Right ventricle myocardium superior (tissue), 1 donor: ENCODE data around the gene ANTXR1. TPM values are rescaled to one million over a fixed set of nuclear protein-coding genes. Genes with fewer than 3 reads are reported as not detected.

ENCODE experiments used
- ATAC-seq: fragments of 200-7000 bp; cut with Tn5 transposase; one replicate; pipeline ENCODE4 v1.9.1; 2020; ENCODE audit warnings: mild to moderate bottlenecking; ENCODE audit not compliant: poor library complexity
- DNase-seq: peaks from one replicate; pipeline ENCODE4 v3.0.0-alpha.2; 2020
- intact Hi-C: fragments of 100-400 bp; cut with DNase I; formaldehyde crosslinking; loops from one replicate; pipeline ENCODE4 v1.11.2; 2022
- total RNA-seq: library from RNA; stranded (reverse); fragmentation: NEBNext Ultra II Directional; extraction: Animal tissue kit (Norgen Biotek cat#: 25700); gene quantifications from one replicate; pipeline ENCODE4 v1.2.1, GENCODE V29; 2021
- donor health status: DM: no; HTN: yes; CAD: no; lungs with severe emphysema.

ANTXR1 gene
- total RNA-seq, 1 donor from 2014 or later = 31.2 TPM

DNA sequence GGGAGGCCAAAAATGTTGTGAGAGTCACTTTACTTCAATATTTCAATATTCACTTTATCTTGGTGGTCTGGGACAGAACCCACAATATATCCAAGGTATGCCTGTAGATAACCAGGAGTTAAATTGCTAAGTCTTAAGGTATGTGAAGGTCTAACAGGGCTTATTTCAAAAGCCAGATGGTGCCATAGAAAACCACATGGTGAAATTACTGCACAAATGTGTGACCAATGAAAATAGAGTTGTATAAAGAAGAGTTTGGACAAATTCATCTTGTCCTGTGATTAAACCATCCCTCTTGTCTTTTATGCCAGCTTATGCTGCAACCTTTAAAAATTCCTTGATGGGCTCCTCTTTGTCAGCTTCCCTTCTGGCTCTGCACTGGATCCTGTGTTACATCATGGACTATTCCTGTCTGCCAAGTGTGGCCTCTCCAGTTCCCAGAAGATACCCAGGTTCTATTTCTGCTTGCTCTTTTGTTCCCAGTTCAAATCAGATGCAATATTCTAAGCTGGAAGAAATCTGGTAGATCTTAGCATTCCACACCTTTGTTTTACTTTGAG, 46.8 kb downstream of the ANTXR1 start:
- ATAC-seq = peak; percentile 86
- intact Hi-C loops = no loop called here
- no peak for DNase-seq

DNA sequence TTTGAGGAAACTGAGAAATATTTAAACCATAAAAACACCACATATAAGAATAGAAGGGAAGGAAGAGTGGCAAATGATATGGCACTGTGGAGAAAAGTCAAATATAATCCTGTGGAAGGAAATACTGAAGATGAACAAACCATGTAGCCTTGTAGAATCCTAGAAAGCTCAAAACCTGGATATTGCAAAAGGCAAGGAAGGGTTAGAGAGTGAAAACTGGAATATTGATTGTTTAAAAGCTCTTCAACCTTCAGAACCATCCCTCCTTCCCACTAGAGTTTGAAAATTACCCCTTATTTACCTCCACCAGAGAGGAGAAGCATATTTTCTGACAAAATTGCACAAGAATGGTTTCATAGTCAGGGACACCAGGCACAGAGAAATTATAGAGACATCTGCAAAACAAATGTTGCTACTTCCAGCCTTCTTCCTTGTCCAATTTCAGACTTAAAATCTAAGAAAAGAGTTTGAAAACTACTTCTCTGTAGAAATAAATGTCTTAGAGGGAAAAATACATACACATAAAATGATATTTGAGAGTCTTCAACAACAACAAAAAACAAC, 48.0 kb downstream of the ANTXR1 start:
- ATAC-seq = no peak
- intact Hi-C loops = no loop called here

DNA sequence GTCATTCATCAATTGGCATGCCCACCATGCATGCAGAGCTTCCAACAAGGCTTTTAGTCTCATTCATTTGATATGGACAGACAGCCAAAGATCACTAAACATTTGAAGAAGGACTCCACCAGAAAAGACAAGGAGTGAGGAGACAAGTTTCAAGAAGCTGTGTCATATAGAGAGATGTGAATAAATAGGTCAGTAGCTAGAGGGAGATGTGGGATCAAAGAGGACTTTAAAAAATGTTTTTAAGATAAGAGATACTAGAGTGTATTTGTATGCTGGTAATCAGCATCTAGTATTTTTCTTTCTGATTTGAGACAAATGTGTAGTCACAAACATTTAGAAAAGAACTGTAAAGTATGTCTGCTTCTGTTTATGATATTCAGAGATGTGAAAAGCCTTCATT, 48.5 kb downstream of the ANTXR1 start:
- intact Hi-C loops = no loop called here
- DNase-seq (no peak), ATAC-seq (no peak)

More for the DNA sequence above, 48.0 kb downstream of the ANTXR1 start:
- no peak for DNase-seq

DNA sequence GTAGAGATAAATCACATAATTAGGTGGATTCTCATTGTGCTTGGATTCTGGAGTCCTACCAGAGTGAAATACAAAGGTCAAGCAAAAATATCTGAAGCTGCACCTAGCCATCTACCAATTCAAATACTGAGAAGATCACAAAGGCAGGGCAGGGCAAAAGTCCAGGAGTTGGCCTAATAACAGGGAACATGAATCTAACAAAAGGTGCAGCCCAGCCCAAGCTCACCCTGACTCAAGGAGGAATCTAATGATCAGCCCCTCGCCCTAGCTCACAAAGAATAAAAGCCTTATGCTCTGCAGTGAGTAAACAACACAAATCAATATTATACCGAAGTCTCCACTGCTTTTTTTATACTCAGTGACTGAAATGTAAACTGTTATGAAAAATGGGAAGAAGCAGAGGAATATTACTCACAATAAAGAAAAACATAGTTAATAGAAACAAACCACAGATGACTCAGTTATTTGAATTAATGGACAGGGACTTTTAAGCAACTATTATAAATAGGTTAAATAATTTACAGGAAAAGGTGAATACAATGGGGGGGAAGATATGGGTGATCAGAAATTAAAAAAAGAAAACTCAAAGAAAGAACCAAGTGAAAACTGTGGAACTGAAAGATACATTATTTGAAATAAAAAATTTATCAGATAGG, 49.5 kb downstream of the ANTXR1 start:
- intact Hi-C loops = no loop called here
- ATAC-seq = no peak
- DNase-seq = no peak

DNA sequence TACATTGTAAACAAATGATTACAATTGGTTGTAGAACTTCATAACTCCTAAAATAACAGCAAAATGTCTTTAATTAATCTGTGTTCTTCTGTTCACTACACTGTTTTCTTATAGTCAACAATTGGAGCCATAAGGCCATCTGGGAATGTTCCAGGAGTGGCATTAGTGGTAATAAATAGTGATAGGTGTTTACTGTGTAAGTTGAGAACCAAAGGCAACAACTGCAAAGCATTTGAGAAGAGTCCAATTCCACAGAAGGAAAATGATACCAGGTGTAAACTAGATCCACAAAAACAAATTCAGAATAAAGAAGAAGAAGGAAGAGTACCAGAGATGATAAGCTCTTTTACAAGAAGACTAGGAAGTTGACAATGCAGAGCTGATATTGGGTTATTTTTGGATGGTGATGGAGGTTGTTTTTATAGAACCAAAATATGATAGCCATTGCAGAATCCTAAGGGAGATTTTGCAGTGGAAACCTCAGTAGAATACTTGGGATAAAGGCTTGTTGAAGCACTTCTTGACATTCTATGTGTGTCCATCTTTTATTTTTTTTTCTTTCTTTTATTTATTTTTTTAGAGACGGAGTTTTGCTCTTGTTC, 52.9 kb downstream of the ANTXR1 start:
- ATAC-seq (no peak), DNase-seq (no peak)
- intact Hi-C loops = no loop called here

DNA sequence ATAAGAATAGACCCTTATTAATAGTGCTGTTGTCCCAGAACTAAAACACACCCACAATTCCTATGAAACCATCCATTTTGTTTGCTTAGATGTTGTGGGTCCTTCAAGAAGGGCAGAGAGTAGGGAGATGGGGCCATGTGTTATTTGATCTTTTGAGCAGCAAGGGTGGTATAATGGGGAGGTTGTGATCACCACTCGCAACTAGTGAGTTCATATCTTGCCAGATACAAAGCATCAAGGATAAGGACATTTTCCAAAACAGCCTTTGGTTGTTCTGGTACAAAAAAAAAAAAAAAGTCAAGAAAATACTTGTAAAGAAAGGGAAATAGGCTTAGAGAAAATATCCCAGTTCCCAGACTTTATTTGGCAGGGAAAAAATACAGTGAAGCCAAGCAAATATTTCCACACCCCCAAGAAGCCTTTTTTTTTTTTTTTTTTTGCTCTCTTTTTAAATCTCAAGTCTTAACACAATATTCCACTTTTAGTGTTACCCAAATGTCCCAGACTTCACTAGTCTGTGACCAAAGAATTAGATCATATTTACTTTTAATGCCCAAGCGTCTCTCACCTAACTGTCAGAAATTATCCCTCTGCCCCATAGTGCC, 54.1 kb downstream of the ANTXR1 start:
- DNase-seq = no peak
- peak; percentile 64 for ATAC-seq
- intact Hi-C loops = no loop called here

DNA sequence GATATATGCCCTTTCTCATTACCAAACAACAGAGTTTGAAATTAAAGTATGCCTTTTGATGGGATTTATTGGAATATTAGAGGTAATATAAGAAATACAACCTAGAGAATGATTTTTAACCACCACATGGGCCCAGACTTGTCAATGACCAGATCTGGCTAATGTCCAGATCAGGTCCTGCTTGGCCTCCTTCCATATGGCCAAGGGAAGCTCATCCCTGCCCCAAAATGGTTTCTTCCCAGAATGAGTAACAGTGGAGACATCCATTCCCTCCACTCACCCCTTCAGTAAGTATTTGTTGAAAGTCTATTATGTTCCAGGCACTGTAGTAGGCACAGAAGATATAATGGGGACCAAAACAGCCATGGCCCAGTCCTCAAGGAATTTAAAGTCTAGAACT, 54.9 kb downstream of the ANTXR1 start:
- ATAC-seq (no peak), DNase-seq (no peak)
- intact Hi-C loops = no loop called here

DNA sequence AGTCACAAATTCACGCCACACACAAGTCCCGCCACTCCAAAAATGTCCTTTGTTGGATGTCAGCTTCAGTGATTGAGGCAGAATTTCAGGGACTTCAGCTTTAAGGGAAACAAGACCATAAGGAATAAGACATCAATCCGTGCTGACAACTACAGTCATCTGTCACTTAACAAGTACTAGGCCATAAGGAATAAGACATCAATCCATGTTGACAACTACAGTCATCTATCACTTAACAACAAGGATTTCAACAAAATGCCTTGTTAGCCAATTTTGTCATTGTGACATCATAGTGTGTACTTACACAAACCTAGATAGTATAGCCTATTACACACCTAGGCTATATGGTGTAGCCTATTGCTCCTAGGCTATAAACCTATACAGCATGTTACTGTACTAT, 58.0 kb downstream of the ANTXR1 start:
- DNase-seq = no peak

DNA sequence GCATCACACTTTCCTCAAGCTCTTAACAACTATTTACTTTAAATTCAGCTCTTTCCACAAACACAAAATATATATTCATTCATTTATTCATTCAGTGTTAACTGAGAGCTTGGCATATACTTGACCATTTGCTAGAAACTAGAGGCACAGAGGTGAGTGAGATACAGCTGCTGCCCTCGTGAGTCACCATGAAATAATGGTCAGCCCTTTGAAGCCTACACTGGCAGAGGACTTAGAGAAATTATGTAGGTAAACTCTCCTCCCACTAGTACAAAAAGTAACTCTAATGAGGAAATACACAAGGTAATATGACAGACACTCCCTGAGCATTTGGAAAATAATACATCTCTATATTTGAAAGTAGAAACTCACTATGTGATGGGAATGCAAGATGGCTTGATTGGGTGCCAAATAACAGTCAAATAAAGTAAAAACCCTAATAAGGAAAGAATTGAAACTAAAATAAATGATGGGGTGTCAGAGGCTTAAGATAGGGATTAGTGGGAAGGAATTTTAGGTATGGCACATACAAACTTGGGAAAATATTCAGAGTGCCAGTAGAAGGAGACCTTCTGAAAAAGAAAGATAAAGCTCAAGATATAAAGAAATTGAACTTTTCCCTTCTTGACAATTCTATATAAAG, 61.1 kb downstream of the ANTXR1 start:
- intact Hi-C loops = no loop called here
- ATAC-seq = no peak
- no peak for DNase-seq

More for the DNA sequence above, 58.0 kb downstream of the ANTXR1 start:
- intact Hi-C loops = no loop called here
- ATAC-seq = no peak

DNA sequence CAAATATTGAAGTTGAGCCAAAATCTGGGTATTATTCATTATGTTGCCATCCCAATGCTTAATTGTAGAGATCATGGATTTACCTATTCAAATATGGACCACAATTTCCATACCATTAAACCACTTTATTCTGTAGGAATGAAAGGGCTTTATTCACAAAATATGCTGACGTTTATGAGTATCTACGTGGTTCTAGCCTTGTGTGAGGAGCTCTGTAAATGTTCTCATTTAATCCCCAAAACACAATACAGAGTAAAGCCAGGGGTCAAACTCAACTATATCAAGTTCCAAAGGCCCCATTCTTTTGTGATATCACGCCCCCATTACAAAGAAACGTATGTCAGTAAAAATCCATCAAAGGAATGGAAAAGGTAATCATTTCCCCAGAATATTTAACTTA, 61.9 kb downstream of the ANTXR1 start:
- no peak for ATAC-seq
- no peak for DNase-seq
- intact Hi-C loops = no loop called here

DNA sequence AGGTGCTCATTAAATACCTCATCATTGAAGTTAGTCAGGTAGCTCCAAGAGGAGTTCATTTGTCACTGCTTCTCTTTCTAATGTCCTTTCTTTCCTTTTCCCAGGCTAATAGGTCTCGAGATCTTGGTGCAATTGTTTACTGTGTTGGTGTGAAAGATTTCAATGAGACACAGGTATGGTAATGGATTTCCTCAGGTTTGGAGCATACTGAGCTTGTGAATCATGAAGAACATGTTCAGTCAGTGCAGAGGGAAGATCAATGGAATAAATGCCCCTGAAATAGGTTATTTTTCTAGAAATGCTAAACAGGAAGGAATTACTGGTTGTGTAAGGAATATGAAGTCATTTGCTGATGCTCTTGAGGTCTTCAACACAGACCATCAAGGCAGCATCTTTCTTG, 62.5 kb downstream of the ANTXR1 start:
- ATAC-seq (no peak), DNase-seq (no peak)
- intact Hi-C loops = no loop called here

DNA sequence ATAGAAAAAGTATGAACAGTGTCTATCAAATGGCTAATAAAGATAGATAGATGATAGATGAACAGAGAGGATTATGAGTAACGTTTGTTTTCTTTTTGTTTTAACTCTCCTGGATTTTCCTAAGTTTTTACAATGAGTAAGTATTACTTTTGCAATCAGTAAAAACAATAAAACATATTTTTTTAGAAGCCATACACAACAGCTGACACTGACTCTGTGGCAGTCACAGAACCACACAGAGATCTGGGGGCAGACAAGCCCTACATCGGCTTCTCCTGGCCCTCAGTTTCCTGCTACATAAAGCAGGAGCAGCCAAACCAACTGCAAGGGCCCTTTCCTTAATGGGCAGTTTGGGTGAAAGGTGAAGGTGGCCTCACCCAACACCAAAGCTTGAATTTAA, 63.6 kb downstream of the ANTXR1 start:
- DNase-seq (no peak), ATAC-seq (no peak)
- intact Hi-C loops = no loop called here

DNA sequence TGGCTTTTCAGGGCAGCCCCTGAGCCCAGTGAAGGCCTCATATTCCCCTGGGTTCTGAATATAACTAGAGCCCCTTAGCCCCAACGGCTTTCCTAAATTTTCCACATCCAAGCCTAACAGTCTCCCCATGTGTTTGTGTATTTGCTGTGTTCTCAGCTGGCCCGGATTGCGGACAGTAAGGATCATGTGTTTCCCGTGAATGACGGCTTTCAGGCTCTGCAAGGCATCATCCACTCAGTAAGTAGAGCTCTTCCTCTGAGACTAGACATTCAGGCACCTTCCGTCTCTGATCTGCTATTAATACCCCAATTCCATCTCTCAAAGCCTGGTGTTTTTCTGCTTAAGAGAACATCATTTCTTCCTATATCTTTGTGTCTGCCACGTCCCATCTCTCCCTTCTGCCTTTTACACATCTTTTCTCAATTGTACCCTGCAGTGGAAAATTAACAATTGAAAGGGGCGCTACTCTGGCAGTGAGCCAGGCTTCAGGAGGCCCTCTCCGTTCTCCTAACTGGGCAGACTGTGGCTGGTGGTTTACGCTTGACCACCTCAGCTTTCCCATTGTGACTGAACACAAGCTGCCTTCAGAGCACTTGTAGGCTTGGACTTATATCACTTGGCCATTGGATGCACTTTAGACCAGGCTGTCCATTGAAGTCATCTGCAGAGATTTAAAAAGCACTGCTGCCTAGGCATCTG, 64.4 kb downstream of the ANTXR1 start:
- ATAC-seq = peak; percentile 29
- no peak for DNase-seq
- intact Hi-C loops = no loop called here

DNA sequence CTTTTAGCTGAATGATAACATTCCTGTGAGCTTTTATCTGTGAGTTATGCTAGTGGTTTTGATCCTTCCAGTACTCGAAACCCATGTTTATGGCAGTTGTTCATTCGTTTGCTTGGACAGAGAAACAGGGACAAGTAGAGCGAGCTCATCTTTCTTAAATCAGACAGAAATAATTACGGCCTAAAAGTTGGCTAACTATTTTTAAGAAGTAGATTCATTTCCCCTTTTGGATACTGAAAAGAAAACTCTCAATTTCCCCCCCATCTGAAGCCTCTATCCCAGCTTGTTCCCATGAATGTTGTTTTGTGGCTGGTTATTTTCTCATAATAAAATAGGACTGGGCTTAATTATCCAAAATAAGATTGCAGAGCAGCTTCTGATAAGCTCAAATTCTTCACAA, 67.1 kb downstream of the ANTXR1 start:
- intact Hi-C loops = no loop called here
- ATAC-seq = no peak

DNA sequence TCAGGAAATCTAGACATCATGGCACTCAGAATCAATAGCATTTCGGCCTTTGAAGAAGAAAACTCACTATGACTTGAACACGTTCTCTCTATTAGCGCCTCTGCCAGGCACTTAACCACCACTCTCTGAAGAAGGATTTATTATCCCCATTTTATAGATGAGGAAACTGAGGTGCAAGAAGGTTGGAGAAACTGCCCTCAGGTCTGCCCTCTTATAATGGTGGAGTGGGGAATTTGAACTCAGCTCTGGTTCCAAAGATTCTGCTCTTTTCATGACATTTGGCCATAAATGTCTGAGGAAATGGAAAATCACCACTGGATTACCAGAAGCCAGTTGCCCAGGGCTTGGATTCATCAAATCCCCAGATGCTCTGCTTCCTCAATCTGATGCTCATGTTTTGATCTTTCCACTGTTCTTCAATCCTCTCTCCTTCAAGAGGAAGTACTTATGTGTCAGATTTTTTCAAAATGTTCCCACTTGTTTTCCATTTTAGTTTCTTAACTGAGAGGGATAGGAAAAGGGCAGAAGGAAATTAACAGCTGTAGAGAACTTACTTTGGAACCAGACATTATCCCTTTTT, 68.1 kb downstream of the ANTXR1 start:
- intact Hi-C loops = no loop called here
- ATAC-seq = peak; percentile 38
- no peak for DNase-seq

More for the DNA sequence above, 67.1 kb downstream of the ANTXR1 start:
- no peak for DNase-seq

DNA sequence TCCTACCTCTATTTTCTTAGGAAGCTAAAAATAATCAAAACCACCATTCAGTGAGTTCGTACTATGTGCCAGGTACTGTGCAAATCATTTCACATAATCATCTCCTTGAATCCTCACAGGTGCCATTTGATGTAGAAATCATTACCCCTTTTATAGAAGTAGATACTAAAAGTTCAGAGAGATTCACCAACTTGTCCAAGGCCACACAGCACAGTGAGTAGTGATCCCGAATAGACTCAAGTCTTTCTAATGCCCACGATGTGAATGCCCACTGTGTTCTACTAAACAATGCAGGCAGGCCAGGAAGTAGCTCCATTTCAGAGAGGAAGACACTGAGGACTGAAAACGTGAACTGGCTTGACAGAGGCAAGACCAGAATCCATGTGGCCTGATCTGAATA, 68.8 kb downstream of the ANTXR1 start:
- no peak for DNase-seq
- no peak for ATAC-seq
- intact Hi-C loops = no loop called here

DNA sequence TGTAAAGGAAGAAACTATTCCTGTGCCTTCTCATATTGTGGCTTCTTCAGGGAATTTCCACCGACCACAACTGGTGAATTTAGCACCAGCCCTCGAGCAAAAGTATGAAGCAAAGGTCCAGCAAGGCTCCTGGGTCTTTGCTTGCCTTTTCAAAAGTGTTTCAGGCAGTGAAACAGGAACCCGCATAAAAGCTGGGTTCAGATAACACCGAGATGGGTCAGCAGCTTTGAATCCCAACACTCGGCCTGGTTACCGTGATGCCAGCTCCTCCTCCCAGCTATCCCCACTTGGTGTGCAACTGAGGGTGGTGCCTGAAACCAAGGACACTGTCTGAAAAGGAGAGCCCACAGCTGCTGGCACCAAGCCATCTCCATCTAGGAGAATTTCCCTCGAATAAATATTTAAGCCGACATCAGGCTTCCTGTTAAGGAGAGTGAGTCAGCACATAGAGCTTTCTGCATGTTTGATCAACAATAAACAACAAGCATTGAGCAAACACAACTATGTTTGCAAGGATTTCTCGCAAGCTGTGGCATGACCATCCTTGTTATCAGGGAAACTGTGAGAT, 69.5 kb downstream of the ANTXR1 start:
- intact Hi-C loops = no loop called here
- ATAC-seq (peak; percentile 36), DNase-seq (peak; percentile 58)

DNA sequence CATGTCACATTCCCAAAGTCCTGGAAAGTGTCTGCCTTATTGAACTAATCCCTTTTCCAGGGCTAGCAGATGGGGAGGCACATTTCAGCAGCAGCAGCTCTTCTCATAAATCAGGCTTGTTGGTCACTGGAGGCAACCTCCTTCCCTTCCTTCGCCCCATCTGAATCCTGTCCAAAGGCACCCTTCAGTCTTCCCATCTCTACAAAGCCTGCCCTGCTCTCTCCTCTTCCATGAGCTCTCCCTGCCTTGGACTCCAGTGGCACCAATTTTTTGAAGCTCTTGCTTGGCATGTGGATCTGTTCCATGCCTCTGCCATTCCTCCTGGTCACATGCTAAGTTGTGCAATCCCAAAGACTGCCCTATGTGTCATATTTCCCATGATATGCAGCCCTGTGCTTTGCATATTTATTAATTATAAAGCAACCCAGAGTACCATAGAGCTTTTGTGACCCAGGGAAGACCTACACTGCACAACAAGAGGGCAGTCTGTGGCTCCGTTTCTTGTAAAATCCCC, 70.3 kb downstream of the ANTXR1 start:
- peak; percentile 63 for ATAC-seq
- DNase-seq = no peak
- intact Hi-C loops = no loop called here
